GM19025 (cell line): ENCODE results near the gene LDHA.
A peak's percentile ranks its signal among the peaks of the same experiment; 100 is the strongest.
"Not testable (repeated sequence)": the region's sequence is repeated elsewhere in the genome, so short reads cannot be mapped to it uniquely, and the experiment has no call there.

Experiments
- ATAC-seq: cut with Tn5 transposase; IDR thresholded peaks from one replicate; pipeline ENCODE4 v1.9.1; 2021; ENCODE audit warnings: mild to moderate bottlenecking, low read depth, moderate library complexity; ENCODE audit not compliant: unreplicated experiment

LDHA gene

DNA sequence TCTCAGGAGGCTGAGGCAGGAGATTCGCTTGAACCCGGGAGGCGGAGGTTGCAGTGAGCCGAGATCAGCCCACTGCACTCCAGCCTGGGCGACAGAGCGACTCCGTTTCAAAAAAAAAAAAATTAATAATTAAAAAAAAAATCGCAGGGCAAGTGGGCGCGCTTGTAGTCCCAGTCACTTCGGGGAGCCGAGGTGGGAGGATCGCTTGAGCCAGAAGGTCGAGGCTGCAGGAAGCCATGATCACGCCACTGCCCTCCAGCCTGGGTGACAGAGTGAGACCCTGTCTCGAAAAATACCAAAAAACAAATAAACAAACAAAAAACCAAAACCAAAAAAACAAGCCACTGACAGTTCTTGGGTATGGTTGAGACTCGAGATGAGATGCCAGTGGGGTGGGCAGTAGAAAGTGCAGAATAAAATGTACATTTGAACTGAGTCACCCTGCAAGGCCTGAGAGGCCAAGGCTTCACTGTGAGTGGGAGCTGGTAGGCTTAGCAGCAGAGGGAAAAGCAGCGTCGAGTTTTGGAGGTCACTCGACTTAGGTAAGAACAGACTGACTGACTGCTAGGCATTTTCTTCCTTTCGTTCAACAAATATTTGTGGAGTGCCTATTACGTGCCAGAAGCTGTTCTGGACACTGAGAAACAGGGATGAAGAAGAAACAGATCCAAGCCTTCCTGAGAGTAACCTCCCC lies 635 bp upstream of the LDHA start:
- ATAC-seq: peak; percentile 0

DNA sequence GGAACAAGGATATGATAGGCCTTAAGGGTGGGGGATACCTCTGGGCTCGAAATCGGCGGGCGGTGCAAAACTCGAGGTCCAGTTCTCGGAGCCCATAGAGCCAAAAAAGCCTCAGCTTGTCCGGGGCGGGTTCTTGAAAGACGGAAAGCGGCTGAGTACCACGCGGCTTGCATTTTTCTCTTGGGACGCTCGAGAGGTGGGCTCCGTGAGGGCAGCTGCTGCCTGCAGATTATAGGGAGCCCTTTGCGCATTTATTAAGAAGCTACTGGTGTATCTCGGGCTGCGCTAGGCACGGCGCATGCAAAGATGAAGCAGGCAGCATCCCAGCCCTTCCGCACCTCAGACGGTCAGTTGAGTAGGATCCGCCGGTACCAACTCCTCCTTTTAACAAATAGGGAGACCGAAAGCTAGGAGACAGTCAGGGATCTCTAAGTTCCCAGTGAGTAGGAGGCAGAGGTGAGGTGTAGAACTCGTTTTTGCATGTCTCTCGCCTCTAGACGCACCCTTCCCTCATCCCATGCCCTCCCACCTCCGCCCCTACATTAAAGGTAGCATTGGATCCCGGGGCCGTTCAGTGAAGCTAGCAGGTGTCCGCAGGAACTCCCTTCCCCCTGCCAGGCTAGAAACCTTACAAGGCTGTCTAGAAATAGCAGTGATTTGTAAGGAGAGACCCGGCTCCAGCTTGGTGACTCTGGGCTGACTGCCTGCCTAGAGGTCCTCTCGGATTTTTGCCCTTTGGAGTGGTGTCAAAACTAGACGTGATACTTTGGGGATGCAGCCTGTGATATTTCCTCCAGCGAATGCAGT lies 768 bp downstream of the LDHA start:
- no peak for ATAC-seq

DNA sequence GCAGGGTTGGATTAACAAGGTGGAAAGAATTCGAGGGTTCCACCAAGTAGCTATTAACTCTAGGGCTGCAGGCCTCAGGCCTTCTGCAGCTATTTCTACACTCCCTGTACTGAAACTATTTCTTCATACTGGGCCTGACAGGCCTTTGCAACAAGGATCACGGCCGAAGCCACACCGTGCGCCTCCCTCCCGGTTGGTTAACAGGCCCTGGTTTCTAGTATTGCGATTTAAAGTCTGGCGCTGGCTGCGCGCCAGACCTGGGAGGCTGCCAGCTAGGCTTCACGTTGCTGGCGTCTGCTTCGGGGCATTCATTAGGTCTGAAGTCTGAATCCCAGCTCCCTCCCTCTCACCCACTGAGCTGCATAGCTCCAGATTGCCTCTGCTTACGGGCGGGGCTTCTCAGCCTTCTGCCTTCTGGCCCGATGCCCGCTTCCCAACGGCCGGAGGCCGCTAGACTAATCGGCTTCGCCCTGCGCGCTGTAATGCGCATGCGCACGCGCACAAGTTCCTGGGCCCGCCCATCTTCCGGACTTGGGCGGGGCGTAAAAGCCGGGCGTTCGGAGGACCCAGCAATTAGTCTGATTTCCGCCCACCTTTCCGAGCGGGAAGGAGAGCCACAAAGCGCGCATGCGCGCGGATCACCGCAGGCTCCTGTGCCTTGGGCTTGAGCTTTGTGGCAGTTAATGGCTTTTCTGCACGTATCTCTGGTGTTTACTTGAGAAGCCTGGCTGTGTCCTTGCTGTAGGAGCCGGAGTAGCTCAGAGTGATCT lies 1.6 kb downstream of the LDHA start:
- ATAC-seq: peak; percentile 58

DNA sequence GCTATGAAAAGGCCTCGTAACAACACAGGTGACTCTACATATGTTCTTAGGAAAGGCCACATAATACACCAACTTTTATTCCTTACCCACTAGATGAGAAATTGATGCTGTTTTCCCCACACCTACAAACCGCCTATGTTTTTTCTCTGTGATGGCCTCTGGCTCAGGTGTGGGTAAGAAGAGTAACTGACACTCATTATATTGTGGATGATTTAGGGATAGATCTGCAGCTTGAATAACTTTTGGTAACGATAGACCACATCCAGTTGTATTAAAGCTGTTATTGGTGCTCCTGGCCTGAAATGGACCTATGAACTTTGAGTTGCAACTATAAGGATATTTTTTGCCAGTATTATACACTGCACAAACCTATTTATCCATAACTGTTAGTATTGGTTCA lies 3.6 kb downstream of the LDHA start:
- no peak for ATAC-seq

DNA sequence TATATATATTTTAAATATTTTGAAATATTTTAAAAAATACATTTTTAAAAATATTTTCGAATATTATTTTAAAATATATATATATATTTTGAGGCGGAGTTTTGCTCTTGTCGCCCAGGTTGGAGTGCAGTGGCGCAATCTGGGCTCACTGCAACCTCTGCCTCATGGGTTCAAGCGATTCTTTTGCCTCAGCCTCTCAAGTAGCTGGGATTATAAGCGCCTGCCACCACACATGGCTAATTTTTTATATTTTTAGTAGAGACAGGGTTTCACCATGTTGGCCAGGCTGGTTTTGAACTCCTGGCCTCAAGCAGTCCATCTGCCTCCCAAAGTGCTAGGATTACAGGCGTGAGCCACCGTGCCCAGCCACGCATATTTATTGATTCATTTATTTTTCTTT lies 6.7 kb downstream of the LDHA start:
- ATAC-seq: not testable (repeated sequence)

DNA sequence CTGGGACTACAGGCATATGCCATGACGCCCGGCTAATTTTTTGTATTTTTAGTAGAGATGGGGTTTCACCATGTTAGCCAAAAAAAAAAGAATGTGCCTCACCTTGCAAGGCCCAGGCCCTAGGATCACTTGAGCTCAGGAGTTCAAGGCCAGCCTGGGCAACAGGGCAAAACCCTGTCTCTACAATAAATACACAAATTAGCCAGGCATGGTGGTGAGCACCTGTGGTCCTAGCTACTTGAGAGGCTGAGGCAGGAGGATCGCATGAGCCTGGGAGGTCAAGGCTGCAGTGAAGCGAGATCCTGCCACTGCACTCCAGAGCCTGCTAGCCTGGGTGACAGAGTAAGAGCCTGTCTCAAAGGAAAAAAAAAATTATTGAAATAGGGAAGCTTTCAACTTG lies 9.7 kb downstream of the LDHA start:
- ATAC-seq: no peak

DNA sequence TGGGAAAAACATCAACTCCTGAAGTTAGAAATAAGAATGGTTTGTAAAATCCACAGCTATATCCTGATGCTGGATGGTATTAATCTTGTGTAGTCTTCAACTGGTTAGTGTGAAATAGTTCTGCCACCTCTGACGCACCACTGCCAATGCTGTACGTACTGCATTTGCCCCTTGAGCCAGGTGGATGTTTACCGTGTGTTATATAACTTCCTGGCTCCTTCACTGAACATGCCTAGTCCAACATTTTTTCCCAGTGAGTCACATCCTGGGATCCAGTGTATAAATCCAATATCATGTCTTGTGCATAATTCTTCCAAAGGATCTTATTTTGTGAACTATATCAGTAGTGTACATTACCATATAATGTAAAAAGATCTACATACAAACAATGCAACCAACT lies 13.0 kb downstream of the LDHA start:
- ATAC-seq: not testable (repeated sequence)

DNA sequence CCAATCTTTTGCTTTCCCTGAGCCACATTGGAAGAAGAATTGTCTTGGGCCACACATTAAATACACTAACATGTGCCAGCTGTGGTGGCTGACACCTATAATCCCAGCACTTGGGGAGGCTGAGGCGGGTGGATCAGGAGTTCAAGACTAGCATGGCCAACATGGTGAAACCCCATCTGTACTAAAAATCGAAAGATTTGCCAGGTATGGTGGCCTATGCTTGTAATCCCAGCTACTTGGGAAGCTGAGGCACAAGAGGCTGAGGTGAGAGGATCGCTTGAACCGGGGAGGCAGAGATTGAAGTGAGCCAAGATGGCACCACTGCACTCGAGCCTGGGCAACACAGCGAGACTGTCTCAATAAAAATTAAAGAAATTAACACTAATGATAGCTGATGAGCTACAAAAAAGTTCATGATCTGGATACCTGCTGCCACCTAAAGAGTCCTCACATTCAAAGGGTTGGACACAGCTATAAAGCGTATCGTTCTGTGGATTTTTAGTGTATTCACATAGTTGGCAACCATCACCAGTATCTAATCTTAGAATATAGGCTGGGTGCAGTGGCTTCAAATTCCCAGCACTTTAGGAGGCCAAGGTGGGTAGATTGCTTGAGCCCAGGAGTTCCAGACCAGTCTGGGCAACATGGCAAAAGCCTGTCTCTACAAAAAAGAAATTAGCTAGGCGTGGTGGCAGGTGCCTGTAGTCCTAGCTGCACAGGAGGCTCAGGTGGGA lies 14.4 kb downstream of the LDHA start:
- no peak for ATAC-seq

DNA sequence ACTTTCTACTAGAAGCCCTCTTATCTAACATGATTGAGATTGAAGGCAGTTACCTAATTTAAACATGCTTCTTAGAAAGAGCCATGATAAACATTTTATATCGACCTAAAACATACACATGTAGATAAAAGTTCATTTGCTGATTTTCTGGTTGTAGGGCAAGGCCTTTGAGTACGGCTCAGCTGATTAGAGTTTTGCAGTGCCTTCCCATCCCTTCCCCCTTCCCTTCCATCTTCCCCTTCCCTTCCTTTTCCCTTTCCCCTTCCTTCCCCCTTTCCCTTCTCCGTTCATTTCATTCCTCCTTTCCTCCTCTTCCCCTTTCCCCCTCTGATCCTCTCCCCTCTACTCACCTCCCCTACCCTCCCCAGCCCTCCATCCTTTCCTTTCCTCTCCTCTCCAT lies 22.1 kb downstream of the LDHA start:
- ATAC-seq: no peak

DNA sequence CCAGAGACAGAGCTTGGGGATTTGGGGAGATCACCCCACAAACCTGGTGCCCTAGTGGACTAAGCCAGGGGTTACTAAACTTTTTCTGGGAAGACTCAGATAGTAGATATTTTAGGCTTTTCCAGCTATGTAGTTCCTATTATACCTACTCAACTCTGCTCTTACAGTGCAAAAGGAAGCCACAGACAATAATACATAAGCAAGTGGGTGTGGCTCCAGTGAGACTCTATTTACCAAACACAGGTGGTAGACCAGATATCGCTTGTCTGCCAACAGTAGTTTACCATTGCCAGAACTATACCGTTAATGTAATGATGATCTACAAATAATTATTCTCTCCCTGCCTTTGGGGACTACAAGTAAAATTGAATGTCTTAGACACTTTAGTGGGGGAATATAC lies 24.7 kb downstream of the LDHA start:
- ATAC-seq: no peak

DNA sequence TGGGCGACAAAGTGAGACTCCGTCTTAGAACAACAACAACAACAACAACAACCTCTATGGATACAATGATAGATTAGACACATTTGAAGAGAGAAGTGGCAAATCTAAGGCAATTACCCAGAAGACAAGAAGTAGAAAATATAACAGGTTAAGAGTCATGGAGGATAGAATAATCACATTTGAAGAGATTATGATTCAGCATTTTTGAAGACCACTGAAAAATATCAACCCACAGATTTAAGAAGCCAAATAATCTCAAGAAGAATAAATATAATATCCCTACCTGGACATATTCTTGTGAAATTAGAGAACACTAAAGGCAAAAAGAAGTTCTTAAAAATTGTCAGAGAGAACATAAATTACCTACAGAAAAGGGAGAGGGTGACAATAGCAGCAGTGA lies 25.7 kb downstream of the LDHA start:
- no peak for ATAC-seq

DNA sequence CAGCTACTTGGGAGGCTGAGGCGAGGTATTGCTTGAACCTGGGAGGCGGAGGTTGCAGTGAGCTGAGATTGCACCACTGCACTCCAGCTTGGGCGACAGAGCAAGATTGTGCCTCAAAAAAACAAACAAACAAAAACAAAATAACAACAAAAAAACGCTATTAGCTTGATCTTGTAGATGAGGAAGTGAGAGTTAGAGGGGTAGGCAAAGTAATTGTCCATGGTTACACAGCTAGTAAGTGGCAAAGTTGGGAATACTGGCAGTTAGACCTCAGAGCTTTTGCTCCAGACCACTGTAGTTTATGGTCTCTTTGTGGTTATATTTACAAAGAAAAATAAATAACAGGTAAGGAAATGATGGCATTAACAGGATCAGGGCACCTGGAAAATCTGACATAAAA lies 32.9 kb downstream of the LDHA start:
- no peak for ATAC-seq

DNA sequence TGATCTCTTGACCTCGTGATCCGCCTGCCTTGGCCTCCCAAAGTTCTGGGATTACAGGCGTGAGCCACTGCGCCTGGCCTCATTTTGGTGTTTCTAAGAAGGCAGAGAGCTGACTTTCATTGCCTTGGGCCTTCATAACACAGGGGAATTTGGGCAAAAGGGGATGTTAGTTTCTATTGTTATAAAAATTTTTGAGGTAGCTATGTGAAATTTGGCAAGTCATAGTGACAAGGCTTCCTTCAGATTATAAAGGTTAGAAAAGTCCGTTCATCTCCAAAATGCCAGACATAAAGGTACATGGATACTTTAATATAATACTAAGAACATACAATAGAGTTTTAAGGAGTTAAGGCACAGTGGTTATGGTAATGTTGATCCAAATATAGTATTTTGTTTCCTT lies 35.0 kb downstream of the LDHA start:
- ATAC-seq: no peak

DNA sequence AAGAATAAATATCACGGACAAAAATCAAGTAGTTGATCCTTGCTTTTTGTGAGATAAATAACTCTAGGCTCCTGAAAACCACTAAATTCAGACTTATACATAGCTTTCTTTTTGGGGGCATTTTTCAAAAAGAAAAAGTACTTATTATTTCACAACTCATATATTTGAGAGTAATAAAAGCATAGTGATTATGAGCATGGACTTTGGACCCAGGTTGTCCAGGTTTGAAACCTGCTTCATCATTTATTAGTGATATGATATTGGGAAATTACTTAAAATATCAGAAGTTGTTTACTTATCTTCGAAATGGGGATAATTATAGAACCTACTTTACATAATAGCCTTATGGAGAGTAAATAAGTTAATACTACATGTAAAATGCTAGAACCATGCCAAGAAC lies 44.3 kb downstream of the LDHA start:
- ATAC-seq: no peak

DNA sequence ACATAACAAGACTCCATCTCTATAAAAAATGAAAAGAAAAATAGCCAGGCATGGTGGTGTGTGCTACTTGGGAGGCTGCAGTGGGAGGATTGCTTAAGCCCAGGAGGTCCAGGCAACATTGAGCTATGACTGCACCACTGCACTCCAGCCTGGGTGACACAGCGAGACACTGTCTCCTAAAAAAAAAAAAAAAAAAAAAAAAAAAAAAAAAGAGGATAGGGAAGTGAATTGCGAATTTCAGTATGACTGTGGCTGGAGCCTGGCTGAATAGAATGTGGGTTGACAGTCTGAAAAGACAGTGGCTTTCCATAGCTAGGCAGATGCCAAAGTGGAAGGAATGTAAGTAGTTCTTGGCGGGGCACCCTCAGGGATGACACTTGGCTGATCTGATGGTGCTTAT lies 54.9 kb downstream of the LDHA start:
- ATAC-seq: no peak

DNA sequence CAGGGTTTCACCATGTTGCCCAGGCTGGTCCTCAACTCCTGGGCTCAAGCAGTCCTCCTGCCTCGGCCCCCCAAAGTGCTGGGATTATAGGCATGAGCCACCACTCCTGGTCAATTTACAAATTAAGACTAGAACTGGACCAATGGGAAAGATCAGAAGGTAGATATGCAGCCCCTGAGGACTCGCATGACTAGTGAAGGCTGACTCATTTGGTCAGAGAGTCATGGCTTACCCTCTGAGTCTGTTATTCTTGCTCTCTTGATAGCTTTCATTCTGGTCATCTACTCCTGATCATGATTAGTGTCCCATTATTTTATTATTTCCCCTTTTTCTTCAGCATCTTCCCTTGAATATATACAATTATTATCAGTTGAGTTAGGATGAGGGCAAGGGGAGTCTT lies 58.6 kb downstream of the LDHA start:
- ATAC-seq: no peak

DNA sequence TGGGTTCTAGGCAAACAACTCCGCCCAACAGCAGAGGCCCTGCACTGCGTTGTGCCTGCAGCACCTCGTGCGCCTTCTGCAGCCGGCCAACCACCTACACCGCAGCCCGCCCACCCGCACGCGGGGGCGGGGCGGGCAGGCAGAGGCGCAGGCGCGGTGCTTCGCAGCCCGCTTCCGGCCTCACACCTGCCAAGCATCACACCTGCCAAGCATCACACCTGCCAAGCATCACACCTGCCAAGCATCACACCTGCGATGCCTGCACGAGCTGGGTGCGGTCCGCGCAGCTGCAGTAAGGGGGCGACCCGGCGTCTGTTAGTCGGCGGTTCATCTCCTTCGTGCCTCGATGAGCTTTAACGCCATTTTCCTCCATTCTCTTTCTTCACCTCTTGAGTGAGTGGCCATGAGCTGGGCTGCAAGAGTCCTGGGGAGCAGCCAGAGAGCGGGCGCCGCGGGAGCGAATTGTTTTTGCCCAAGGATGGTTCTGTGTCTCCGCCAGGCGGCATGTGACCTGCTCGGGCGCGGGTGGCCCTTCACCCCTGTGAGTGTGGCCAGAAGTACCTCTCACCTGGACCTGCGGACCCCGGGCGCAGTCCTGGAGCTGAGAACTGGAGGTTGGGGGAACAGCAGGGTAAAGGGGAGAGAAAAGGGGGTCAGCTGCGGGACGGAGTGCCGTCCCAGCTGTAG lies 61.5 kb downstream of the LDHA start, which contains the start of gene LDHAL6A:
Gene LDHAL6A, plus strand, starts transcription at position 171 of the 687 bp plus-strand sequence. CDS start 825 bp downstream, outside the sequence.
- ATAC-seq: no peak

DNA sequence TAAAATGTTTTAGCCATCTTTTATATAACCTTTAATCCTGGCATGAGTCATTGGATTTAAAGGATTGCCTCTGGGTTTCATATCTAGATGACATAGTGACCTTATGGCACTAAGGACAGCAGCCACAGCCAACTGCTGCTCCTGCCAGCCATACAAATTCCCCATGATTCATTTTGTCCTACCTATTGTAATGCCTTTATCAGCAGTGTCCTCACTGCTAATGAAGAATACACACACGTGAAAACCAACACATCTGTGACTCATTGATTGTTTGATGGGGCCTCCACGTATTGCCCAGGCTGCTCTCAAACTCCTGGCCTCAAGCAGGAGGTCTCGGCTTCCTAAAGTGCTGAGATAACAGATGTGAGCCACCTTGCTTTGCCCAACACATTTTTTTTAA lies 63.1 kb downstream of the LDHA start:
- no peak for ATAC-seq
